Esophagus squamous epithelium (tissue), 5 donors: ENCODE results near the gene C16orf54. TPM values are rescaled to one million over a fixed set of nuclear protein-coding genes. Genes with fewer than 3 reads are reported as not detected.
"Not testable (repeated sequence)": the region's sequence is repeated elsewhere in the genome, so short reads cannot be mapped to it uniquely, and the experiment has no call there.

Experiments used
- DNase-seq: peaks from one replicate; lab custom pipeline; 2025; lab: John Stamatoyannopoulos, UW
- H3K27ac ChIP-seq, 4 donors: fragments of 200-600 bp; sonication (generic); one replicate each; pipeline ENCODE4 v1.5.1; 2016 to 2019; ENCODE audit warnings: mild to moderate bottlenecking in 1 of 4
- H3K27me3 ChIP-seq, 4 donors: fragments of 200-600 bp; sonication (generic); 1 replicate in 3 of 4; 2 replicates in 1 of 4; pipeline versions ENCODE4 v1.5.1 to v1.6.0; 2017 to 2021; ENCODE audit warnings: antibody characterized with exemption in 1 of 4
- H3K36me3 ChIP-seq, 3 donors: fragments of 200-600 bp; sonication (generic); one replicate each; pipeline ENCODE4 v1.5.1; 2016 to 2019
- H3K4me1 ChIP-seq, 3 donors: fragments of 200-600 bp; sonication (generic); one replicate each; pipeline ENCODE4 v1.5.1; 2017 to 2019
- H3K4me3 ChIP-seq, 4 donors: fragments of 200-600 bp; sonication (generic); 1 replicate in 3 of 4; 2 replicates in 1 of 4; pipeline ENCODE4 v1.5.1; 2016 to 2019; ENCODE audit warnings: mild to moderate bottlenecking in 2 of 4, moderate library complexity in 1 of 4
- H3K9me3 ChIP-seq, 3 donors: fragments of 200-600 bp; sonication (generic); one replicate each; pipeline ENCODE4 v1.5.1; 2016 to 2019
- POLR2A ChIP-seq, 4 donors: fragments of 450-650 bp; IDR thresholded peaks; one replicate each; pipeline ENCODE4 v1.6.1; 2017; ENCODE audit warnings: antibody characterized with exemption in 4 of 4, mild to moderate bottlenecking in 4 of 4, moderate library complexity in 3 of 4
- WGBS, 2 donors: methylation state at CpG; one replicate each; pipeline ENCODE4 v1.1.5; 2018; 5-methylcytosine and 5-hydroxymethylcytosine counted together
- intact Hi-C: fragments of 100-400 bp; cut with DNase I; formaldehyde crosslinking; loops from one replicate; pipeline ENCODE4 v1.15.0; 2022
- total RNA-seq, 4 donors: library from RNA; depleted of rRNA; stranded (reverse); fragments of >200 nt; gene quantifications; one replicate each; pipeline ENCODE4 v1.1.0, GENCODE V29; 2016
- TF ChIP-seq, protein P1 (sequence below), 6 experiments: fragments of 450-650 bp in 4 of 6; fragments of 200-600 bp in 2 of 6; sonication (generic) in 2 of 6; IDR thresholded peaks; one replicate each; pipeline ENCODE4 v1.5.1; 2016 to 2019; ENCODE audit warnings: antibody characterized with exemption in 6 of 6, mild to moderate bottlenecking in 4 of 6, moderate library complexity in 4 of 6
- donor health status: DM: yes; HTN: yes; CAD: no.

Gene C16orf54
- total RNA-seq, 4 donors from 2014 or later: 0.13 to 3.4 (median 1.6) TPM

DNA sequence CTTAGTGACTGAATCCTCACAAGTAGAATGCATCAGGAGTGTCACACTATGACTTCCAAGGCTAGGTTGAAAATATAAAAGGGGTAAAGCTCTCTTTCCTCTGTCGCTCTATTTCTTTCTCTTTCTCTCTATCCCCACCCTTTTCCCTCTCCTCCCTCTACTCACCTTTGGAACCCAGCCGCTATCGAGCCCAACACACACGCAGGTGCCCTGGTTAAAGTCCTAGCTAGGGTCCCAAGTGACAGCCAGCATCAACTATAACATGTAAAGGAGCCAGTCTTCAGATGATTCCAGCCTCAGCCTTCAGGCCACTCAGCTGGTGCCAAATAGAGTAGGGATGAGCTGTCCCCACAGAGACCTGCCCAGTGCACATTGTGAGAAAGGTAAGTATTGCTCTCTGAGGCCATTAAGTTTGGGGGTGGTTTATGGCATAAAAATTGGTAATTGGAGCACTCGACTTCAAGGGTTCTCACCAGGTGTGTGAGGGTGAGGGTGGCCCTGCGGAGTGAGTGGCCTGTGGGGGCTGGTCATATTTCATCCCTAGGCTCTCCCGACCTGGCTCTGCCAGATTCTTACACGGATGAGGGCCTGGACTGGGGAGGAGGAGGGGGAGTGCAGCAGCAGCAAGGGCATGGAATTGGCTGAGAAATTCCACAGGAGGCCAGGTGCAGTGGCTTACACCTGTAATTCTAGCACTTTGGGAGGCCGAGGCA, 14.9 kb upstream of the C16orf54 start:
- no peak for DNase-seq
- TF ChIP-seq POLR2A (IDR thresholded peaks at IDR 0.05): no peak
- TF ChIP-seq, protein P1, sequence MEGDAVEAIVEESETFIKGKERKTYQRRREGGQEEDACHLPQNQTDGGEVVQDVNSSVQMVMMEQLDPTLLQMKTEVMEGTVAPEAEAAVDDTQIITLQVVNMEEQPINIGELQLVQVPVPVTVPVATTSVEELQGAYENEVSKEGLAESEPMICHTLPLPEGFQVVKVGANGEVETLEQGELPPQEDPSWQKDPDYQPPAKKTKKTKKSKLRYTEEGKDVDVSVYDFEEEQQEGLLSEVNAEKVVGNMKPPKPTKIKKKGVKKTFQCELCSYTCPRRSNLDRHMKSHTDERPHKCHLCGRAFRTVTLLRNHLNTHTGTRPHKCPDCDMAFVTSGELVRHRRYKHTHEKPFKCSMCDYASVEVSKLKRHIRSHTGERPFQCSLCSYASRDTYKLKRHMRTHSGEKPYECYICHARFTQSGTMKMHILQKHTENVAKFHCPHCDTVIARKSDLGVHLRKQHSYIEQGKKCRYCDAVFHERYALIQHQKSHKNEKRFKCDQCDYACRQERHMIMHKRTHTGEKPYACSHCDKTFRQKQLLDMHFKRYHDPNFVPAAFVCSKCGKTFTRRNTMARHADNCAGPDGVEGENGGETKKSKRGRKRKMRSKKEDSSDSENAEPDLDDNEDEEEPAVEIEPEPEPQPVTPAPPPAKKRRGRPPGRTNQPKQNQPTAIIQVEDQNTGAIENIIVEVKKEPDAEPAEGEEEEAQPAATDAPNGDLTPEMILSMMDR (IDR thresholded peaks at IDR 0.05): no peak
- intact Hi-C loops: no loop called here
- Histone ChIP-seq H3K36me3 (no peaks in the 10 kb centered on the region), H3K9me3 (no peaks in the 10 kb centered on the region), H3K4me3 (no peak overlapping the region), H3K27ac (no peak overlapping the region), H3K4me1 (peaks cover 0 to 4% (median 0%) of the 10 kb centered on the region in 3 donors), H3K27me3 (peaks cover 0 to 5% (median 0%) of the 10 kb centered on the region in 4 donors)
- 68 to 84% methylated on average over 6 to 9 of the region's 9 CpGs for WGBS, 2 donors

DNA sequence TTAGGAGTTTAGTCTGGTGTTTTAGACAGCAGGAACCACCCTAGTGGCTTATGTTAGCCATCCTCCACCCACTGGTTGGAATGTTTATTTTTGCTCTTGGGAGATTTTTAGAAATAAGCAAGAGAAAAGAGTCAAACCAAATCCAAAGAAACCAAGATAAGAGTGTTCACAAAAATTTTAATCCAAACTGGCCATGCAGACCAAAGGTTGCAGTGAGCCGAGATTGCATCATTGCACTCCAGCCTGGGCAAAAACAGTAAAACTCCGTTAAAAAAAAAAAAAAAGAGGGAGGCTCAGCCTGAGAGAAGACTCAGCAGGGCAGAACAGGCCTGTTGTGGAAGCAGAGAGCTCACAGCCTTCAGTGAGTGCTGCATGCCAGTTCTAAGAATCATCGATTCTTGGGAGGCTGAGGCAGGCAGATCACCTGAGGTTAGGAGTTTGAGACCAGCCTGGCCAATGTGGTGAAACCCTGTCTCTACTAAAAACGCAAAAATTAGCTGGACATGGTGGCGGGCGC, 12.2 kb upstream of the C16orf54 start:
- H3K9me3 ChIP-seq: no peaks in the 10 kb centered on the region
- WGBS, 2 donors: 67 to 75% methylated on average over 6 of the region's 6 CpGs

DNA sequence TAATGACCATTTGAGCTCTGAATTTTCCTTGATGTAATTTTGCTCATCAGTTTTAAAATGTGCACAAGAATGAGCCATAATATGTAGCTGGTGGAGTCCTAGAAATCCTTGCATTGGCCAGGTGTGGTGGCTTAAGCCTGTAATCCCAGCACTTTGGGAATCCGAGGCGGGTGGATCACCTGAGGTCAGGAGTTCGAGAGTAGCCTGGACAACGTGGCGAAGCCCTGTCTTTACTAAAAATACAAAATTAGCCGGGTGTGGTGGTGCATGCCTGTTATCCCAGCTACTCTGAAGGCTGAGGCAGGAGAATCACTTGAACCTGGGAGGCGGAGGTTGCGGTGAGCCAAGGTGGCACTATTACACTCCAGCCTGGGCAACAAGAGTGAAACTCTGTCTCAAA, 11.3 kb upstream of the C16orf54 start:
- H3K9me3 ChIP-seq, H3K36me3 ChIP-seq, H3K27me3 ChIP-seq, H3K4me3 ChIP-seq, intact Hi-C loops, H3K27ac ChIP-seq, H3K4me1 ChIP-seq, DNase-seq: not testable (repeated sequence)
- 71 to 86% methylated on average over 8 of the region's 8 CpGs for WGBS, 2 donors

More for the DNA sequence above, 12.2 kb upstream of the C16orf54 start:
- H3K4me1 ChIP-seq: no peaks in the 10 kb centered on the region
- DNase-seq: no peak
- peaks cover 0 to 5% (median 0%) of the 10 kb centered on the region in 4 donors for H3K27me3 ChIP-seq
- H3K27ac ChIP-seq: no peak overlapping the region
- intact Hi-C loops: no loop called here
- H3K4me3 ChIP-seq: no peak overlapping the region
- no peak for TF ChIP-seq POLR2A (IDR thresholded peaks at IDR 0.05)
- TF ChIP-seq, protein P1 (IDR thresholded peaks at IDR 0.05): no peak
- no peaks in the 10 kb centered on the region for H3K36me3 ChIP-seq

DNA sequence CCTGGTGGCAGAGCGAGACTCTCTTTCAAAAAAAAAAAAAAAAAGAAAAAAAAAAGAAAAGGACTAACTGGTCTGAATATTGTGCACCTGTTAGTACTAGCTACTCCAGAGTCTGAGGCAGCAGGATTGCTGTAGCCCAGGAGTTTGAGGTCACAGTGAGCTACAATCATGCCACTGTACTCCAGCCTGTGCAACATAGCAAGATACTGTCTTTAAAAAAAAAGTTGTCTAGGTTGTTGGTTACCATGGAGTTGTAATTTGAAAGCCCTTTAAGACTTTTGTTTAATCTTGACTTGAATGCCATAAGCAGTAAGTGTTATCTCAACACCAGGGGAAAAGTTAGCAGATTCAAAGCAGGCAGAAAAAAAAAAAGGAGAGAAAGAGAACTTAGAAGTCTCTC, 10.9 kb upstream of the C16orf54 start:
- no peak overlapping the region for H3K27ac ChIP-seq
- no peak for TF ChIP-seq POLR2A (IDR thresholded peaks at IDR 0.05)
- TF ChIP-seq, protein P1 (IDR thresholded peaks at IDR 0.05): no peak
- DNase-seq: no peak
- H3K4me3 ChIP-seq: no peak overlapping the region
- no peaks in the 10 kb centered on the region for H3K4me1 ChIP-seq
- intact Hi-C loops: no loop called here
- 67 to 85% methylated on average over 1 of the region's 1 CpG for WGBS, 2 donors
- no peaks in the 10 kb centered on the region for H3K36me3 ChIP-seq
- peaks cover 0 to 5% (median 0%) of the 10 kb centered on the region in 4 donors for H3K27me3 ChIP-seq
- no peaks in the 10 kb centered on the region for H3K9me3 ChIP-seq

DNA sequence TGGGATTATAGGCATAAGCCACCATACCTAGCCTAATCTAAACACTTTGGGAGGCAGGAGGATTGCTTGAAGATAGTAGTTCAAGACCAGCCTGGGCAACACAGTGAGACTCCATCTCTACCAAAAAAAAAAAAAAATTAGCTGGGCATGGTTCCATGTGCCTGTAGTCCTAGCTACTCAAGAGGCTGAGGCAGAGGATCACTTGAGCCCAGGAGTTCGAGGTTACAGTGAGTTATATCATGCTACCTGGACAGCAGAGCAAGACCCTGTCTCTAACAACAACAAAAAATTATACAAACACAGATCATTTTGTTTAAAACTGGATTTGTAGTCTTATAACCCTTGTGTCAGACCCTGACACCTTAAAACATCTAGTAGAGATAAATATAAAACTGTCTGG, 7.7 kb upstream of the C16orf54 start:
- Histone ChIP-seq H3K36me3 (no peaks in the 10 kb centered on the region), H3K27me3 (no peaks in the 10 kb centered on the region), H3K4me1 (no peaks in the 10 kb centered on the region), H3K27ac (no peak overlapping the region), H3K4me3 (no peak overlapping the region), H3K9me3 (no peaks in the 10 kb centered on the region)
- 54 to 62% methylated on average over 1 of the region's 1 CpG for WGBS, 2 donors
- TF ChIP-seq, protein P1 (IDR thresholded peaks at IDR 0.05): no peak
- no peak for TF ChIP-seq POLR2A (IDR thresholded peaks at IDR 0.05)
- intact Hi-C loops: no loop called here
- DNase-seq: no peak

DNA sequence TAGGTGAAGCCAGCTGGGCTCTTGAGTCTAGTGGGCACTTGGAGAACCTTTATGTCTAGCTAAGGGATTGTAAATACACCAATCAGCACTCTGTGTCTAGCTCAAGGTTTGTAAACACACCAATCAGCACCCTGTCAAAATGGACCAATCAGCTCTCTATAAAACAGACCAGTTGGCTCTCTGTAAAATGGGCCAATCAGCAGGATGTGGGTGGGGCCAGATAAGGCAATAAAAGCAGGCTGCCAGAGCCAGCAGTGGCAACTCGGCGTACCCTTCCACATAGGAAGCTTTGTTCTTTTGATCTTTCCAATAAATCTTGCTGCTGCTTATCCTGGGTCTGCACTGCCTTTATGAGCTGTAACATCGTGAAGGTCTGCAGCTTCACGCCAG, 3.0 kb upstream of the C16orf54 start:
- peaks cover 0 to 21% (median 0%) of the 10 kb centered on the region in 4 donors for H3K27me3 ChIP-seq
- H3K36me3 ChIP-seq, DNase-seq, H3K4me1 ChIP-seq, intact Hi-C loops, H3K9me3 ChIP-seq, H3K4me3 ChIP-seq, H3K27ac ChIP-seq: not testable (repeated sequence)
- 42 to 73% methylated on average over 2 to 4 of the region's 4 CpGs for WGBS, 2 donors
